Ascending aorta (tissue), 2 donors: ENCODE data around the gene DEFB126. TPM values are rescaled to one million over a fixed set of nuclear protein-coding genes. Genes with fewer than 3 reads are reported as not detected.
"Not testable (repeated sequence)": the region's sequence is repeated elsewhere in the genome, so short reads cannot be mapped to it uniquely, and the experiment has no call there.

Source experiments
- DNase-seq, 2 donors: peaks; one replicate each; pipeline ENCODE4 v3.0.0-alpha.2; 2019; ENCODE audit warnings: low spot score in 2 of 2
- H3K27ac ChIP-seq, 2 donors: fragments of 200-600 bp; sonication (generic); one replicate each; pipeline ENCODE4 v1.5.1; 2016 to 2017; ENCODE audit warnings: mild to moderate bottlenecking in 1 of 2
- H3K27me3 ChIP-seq: fragments of 200-600 bp; sonication (generic); one replicate; pipeline ENCODE4 v1.5.1; 2017
- H3K36me3 ChIP-seq, 2 donors: fragments of 200-600 bp; sonication (generic); one replicate each; pipeline ENCODE4 v1.5.1; 2016
- H3K4me1 ChIP-seq, 2 donors: fragments of 200-600 bp; sonication (generic); one replicate each; pipeline ENCODE4 v1.5.1; 2016 to 2017; ENCODE audit warnings: mild to moderate bottlenecking in 1 of 2
- H3K4me3 ChIP-seq, 2 donors: fragments of 200-600 bp; sonication (generic); one replicate each; pipeline ENCODE4 v1.5.1; 2016 to 2017; ENCODE audit warnings: mild to moderate bottlenecking in 1 of 2
- H3K9me3 ChIP-seq, 2 donors: fragments of 200-600 bp; sonication (generic); one replicate each; pipeline ENCODE4 v1.5.1; 2016
- CTCF ChIP-seq, 3 experiments: fragments of 200-600 bp in 2 of 3; fragments of 450-650 bp in 1 of 3; sonication (generic) in 2 of 3; IDR thresholded peaks; one replicate each; pipeline ENCODE4 v1.5.1; 2016 to 2019; ENCODE audit warnings: antibody characterized with exemption in 3 of 3, mild to moderate bottlenecking in 1 of 3, moderate library complexity in 1 of 3
- intact Hi-C: fragments of 100-400 bp; cut with DNase I; formaldehyde crosslinking; loops from one replicate; pipeline ENCODE4 v1.15.1; 2023
- total RNA-seq: library from RNA; depleted of rRNA; stranded (reverse); fragments of >200 nt; gene quantifications from one replicate; pipeline ENCODE4 v1.1.0, GENCODE V29; 2016

DEFB126 gene
- total RNA-seq, 1 donor from 2014 or later, result not detected

GRCh38 chr20:112396-112795, 30.0 kb upstream of the DEFB126 start:
- H3K27me3 ChIP-seq, result no peaks in the 10 kb centered on the region
- H3K9me3 ChIP-seq, result no peaks in the 10 kb centered on the region
- intact Hi-C loops, result no loop called here
- no peak overlapping the region for H3K27ac ChIP-seq
- no peaks in the 10 kb centered on the region for H3K4me1 ChIP-seq
- no peak for DNase-seq
- no peak for TF ChIP-seq CTCF (IDR thresholded peaks at IDR 0.05)
- no peaks in the 10 kb centered on the region for H3K36me3 ChIP-seq
- H3K4me3 ChIP-seq, result no peak overlapping the region

- no peak for TF ChIP-seq CTCF (IDR thresholded peaks at IDR 0.05)
- no peak overlapping the region for H3K27ac ChIP-seq
- no peaks in the 10 kb centered on the region for H3K9me3 ChIP-seq
- intact Hi-C loops, result no loop called here
- no peak overlapping the region for H3K4me3 ChIP-seq
- no peaks in the 10 kb centered on the region for H3K27me3 ChIP-seq
- H3K4me1 ChIP-seq, result no peaks in the 10 kb centered on the region
- no peaks in the 10 kb centered on the region for H3K36me3 ChIP-seq
- no peak for DNase-seq
Observed at GRCh38 chr20:117518-117917, 24.9 kb upstream of the DEFB126 start.

- DNase-seq, H3K4me1 ChIP-seq, H3K27ac ChIP-seq, intact Hi-C loops, H3K4me3 ChIP-seq, H3K27me3 ChIP-seq, H3K9me3 ChIP-seq, H3K36me3 ChIP-seq: not testable (repeated sequence)
Observed at GRCh38 chr20:129786-130323, 12.5 kb upstream of the DEFB126 start.

DNA sequence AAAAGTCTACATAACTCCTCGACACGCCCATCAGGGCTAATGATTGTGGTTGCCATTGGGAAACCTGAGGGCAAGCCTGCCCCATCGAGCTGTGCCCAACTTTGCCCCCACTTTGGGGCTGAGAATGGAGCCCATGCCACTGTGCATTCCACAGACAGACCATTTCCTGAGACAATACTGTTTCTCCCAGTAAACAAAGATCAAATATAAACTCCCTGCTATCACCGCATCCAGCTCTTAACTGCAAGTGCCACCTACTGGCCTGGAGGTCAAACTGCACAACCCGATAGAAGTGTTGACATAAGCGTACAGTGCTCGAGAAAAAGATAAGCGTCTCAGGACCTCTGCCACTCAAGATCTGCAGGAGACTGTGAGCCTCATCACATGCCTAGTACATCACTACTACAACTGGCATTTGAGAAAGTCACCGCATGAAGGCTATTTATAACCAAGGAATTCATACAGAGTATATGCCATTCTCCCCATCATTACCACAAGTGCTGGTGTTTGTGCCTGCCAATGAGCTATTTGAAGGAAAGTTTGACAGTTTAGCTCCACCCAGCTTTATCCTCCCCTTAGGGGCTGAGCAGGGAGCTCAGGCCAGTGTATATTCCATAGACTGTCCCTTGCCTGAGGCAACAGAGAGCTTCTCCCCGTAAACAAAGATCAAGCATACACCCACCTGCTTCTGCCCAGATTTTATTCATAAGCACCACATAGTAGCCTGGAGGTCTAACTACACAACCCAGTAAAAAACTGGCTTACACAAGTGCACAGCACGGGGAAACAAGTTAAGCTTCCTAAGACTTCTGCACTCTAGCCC, 4.5 kb upstream of the DEFB126 start:
- Histone ChIP-seq H3K9me3 (no peaks in the 10 kb centered on the region), H3K27me3 (no peaks in the 10 kb centered on the region), H3K36me3 (no peaks in the 10 kb centered on the region), H3K27ac (no peak overlapping the region), H3K4me1 (no peaks in the 10 kb centered on the region), H3K4me3 (no peak overlapping the region)
- intact Hi-C loops, result no loop called here
- no peak for TF ChIP-seq CTCF (IDR thresholded peaks at IDR 0.05)
- DNase-seq, result no peak

- TF ChIP-seq CTCF (IDR thresholded peaks at IDR 0.05), result no peak
- Histone ChIP-seq H3K4me3 (no peak overlapping the region), H3K27ac (no peak overlapping the region), H3K36me3 (no peaks in the 10 kb centered on the region), H3K4me1 (no peaks in the 10 kb centered on the region), H3K27me3 (no peaks in the 10 kb centered on the region), H3K9me3 (no peaks in the 10 kb centered on the region)
- no peak for DNase-seq
- intact Hi-C loops, result no loop called here
Observed at GRCh38 chr20:145877-146276, 3.5 kb downstream of the DEFB126 start.

DNA sequence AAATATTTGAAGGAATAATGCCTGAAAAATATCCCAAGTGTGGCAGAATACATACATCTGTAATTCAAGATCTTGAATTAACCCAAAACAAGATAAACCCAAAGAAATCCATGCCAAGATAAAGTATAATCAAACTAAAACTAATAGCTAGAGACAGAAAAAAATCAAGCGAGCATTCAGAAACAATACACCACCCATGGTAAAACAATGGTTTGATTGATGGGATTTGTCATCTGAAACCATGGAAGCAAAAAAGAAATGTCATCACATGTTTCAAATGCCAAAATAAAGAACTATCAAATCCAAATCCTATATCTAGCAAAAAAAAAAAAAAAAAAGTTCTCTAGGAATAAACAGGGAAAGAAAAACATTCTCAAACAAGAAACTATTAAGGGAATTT, 9.7 kb downstream of the DEFB126 start:
- intact Hi-C loops, result no loop called here
- Histone ChIP-seq H3K27me3 (no peaks in the 10 kb centered on the region), H3K36me3 (no peaks in the 10 kb centered on the region), H3K4me1 (no peaks in the 10 kb centered on the region), H3K9me3 (no peaks in the 10 kb centered on the region), H3K4me3 (no peak overlapping the region), H3K27ac (no peak overlapping the region)
- no peak for DNase-seq
- TF ChIP-seq CTCF (IDR thresholded peaks at IDR 0.05), result no peak
